Neuron (in vitro differentiated cells): ENCODE results near the gene XRCC6.
"Not testable (repeated sequence)": the region's sequence is repeated elsewhere in the genome, so short reads cannot be mapped to it uniquely, and the experiment has no call there.

ENCODE experiments used
- H2AFZ ChIP-seq: one replicate; pipeline ENCODE4 v1.6.1; 2013; ENCODE audit warnings: low read depth, mild to moderate bottlenecking, inconsistent platforms, low read length, moderate library complexity
- H3K27me3 ChIP-seq: one replicate; pipeline ENCODE4 v1.6.1; 2013; ENCODE audit warnings: low read length; ENCODE audit not compliant: insufficient read depth
- H3K36me3 ChIP-seq: one replicate; pipeline ENCODE4 v1.6.1; 2013; ENCODE audit warnings: low read length; ENCODE audit not compliant: insufficient read depth
- H3K4me1 ChIP-seq: one replicate; pipeline ENCODE4 v1.6.1; 2013; ENCODE audit warnings: low read length; ENCODE audit not compliant: insufficient read depth
- H3K4me3 ChIP-seq: 2 replicates; pipeline ENCODE4 v1.5.1; 2013; ENCODE audit warnings: mild to moderate bottlenecking, low read length, moderate library complexity
- H3K9me3 ChIP-seq: one replicate; pipeline ENCODE4 v1.6.1; 2013; ENCODE audit warnings: low read length

Gene XRCC6

GRCh38 chr22:41686890-41687289, 65.8 kb downstream of the XRCC6 start:
- H3K36me3 ChIP-seq, H3K4me3 ChIP-seq: not testable (repeated sequence)

DNA sequence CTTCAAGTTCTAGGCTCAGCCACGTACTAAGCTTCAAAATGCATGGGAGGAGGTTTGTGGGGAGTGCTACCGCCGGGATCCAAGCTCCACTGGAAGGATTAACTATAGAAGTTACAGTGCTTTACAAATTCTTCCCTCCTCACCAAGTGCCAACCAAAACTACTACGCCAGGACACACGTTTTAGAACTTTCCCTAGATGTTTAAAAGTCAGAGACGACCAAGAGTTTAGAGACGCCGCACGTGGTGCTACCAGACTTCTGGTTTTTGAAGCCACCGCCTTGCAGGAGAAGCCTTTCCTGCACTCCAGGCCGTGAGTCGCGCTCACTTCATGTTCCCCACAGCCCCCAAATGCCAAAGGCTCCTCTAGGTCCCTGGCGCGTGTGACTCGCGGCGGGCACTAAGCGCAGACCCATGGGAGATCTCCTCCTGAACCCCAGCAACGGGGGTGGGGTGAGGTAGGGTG, 66.8 kb downstream of the XRCC6 start:
- H3K9me3 ChIP-seq: no peaks in the 10 kb centered on the region
- H2AFZ ChIP-seq: peak overlapping the region; percentile 90
- H3K4me3 ChIP-seq: peak overlapping the region; percentile 92
- H3K27me3 ChIP-seq: no peaks in the 10 kb centered on the region
- H3K4me1 ChIP-seq: peaks cover 9% of the 10 kb centered on the region
- H3K36me3 ChIP-seq: no peaks in the 10 kb centered on the region

More at GRCh38 chr22:41686890-41687289, 65.8 kb downstream of the XRCC6 start:
- H3K9me3 ChIP-seq, H3K4me1 ChIP-seq, H2AFZ ChIP-seq, H3K27me3 ChIP-seq: not testable (repeated sequence)

DNA sequence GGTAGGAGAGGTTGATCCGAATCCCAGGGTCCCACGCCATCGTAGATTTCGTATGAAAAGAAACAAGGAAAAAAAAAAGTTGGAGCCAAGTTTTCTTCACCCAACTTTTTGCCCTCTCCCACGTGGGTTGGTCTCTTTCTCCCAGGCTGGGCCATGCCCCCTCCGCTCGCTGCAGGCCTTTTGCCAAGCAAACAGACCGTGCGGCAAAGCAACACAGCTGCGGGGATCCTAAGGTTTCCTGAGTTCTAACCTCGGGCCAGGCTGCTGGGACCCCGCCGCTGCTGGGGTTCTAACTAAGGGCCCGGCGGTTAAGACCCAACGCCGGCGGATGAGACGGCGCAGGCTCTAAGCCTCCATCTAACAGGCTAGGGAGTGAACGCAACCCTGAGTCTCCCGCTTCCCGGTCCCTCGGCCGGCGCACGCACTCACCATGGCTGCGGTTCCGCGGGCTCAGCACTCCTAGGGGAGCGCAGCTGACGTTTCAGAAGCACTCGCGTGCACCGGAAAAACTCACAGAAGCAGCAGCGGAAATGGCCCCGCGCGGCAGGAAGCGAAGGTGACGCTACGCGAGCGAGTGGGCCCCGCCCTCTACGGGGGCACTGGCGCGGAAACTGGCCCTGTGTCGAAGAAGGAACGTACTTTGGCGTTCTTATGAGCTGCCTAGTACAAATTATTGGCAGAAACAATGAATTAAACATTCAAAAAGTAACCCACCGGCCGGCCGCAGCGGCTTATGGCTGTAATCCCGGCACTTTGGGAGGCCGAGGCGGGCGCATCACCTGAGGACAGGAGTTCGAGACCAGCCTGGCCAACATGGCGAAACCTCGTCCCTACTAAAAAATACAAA, 67.5 kb downstream of the XRCC6 start, which contains the start of gene SNU13:
Gene SNU13, minus strand, starts transcription at position 503 of the 847 bp plus-strand sequence. Its CDS starts 71 bp downstream, at position 432.
- peaks cover 9% of the 10 kb centered on the region for H3K4me1 ChIP-seq
- H3K9me3 ChIP-seq: no peaks in the 10 kb centered on the region
- H3K4me3 ChIP-seq: peak within 1 kb of the TSS; percentile 92
- peak within 1 kb of the TSS; percentile 90 for H2AFZ ChIP-seq
- H3K27me3 ChIP-seq: no peaks in the 10 kb centered on the region
- H3K36me3 ChIP-seq: peaks cover 3% of the 10 kb centered on the region

- H3K4me1 ChIP-seq: peaks cover 9% of the 10 kb centered on the region
Measured at GRCh38 chr22:41690476-41690875, 69.4 kb downstream of the XRCC6 start.

DNA sequence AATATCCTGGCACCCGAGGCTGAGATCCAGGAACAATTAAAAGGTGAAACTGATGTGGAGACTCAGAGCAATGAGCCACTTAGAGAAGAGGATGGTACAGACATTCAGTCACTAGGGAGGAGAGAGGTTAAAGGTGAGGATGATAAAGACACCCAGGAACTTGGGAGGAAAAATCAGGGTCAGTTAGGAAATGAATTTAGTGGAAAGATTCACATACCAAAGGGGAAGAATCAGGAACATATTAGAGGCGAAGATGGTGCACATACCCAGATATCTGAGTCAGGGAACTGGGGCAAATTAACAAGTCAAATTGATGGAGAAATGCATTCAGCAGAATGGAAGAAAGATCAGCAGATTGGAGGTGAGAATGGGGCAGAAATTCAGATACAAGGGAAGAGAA, 74.1 kb downstream of the XRCC6 start:
- peaks cover 3% of the 10 kb centered on the region for H3K36me3 ChIP-seq
- H3K9me3 ChIP-seq: no peaks in the 10 kb centered on the region
- no peak overlapping the region for H2AFZ ChIP-seq
- peaks cover 13% of the 10 kb centered on the region for H3K4me1 ChIP-seq
- H3K4me3 ChIP-seq: no peak overlapping the region
- H3K27me3 ChIP-seq: no peaks in the 10 kb centered on the region

More at GRCh38 chr22:41690476-41690875, 69.4 kb downstream of the XRCC6 start:
- Histone ChIP-seq H3K36me3 (peaks cover 3% of the 10 kb centered on the region), H3K27me3 (no peaks in the 10 kb centered on the region), H3K4me3 (no peak overlapping the region), H2AFZ (no peak overlapping the region), H3K9me3 (no peaks in the 10 kb centered on the region)

- Histone ChIP-seq H3K4me1 (peaks cover 13% of the 10 kb centered on the region), H2AFZ (no peak overlapping the region), H3K27me3 (no peaks in the 10 kb centered on the region), H3K36me3 (peaks cover 3% of the 10 kb centered on the region), H3K9me3 (no peaks in the 10 kb centered on the region), H3K4me3 (no peak overlapping the region)
Measured at GRCh38 chr22:41696703-41697102, 75.6 kb downstream of the XRCC6 start.

DNA sequence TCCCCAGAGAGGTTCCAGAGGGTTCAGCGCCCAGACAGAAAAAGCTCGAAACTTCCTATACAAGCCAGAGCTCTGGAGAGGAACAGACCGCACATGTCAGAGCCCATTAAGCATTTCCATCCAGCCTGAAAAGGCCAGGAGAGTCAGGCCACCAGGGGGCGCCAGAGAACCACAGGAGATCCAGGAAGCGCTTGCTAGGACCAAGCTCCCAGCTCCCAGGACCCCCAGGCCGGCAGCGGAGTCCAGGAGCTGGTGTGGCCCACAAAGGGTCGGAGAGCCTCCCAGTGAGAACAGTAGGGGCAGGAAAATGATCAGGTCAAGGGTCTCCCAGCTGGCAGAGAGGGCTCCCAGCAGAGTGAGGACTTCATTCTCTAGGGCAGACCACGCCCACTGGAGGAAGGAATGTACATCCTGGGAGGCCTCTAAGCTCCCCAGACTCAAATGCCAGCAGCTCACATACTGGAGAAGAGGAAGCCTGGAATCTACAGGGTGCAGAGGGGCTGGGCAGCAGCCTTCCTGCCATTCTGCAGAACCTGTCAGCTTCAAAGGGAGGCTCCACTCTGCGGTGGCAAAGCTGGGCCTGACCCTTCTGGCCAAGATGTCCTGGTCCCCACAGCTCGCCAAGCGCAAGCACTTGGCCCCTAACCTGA, 76.2 kb downstream of the XRCC6 start:
- Histone ChIP-seq H2AFZ (no peak overlapping the region), H3K27me3 (no peaks in the 10 kb centered on the region)

GRCh38 chr22:41699264-41700107, 78.4 kb downstream of the XRCC6 start, which contains the start of gene MEI1:
MEI1 (plus strand) TSS chr22:41699503; CDS start chr22:41699539, 36 bp downstream.
- Histone ChIP-seq H3K9me3 (no peaks in the 10 kb centered on the region), H3K36me3 (no peaks in the 10 kb centered on the region), H3K4me3 (no peak within 1 kb of the TSS), H3K27me3 (no peaks in the 10 kb centered on the region), H2AFZ (no peak within 1 kb of the TSS), H3K4me1 (peaks cover 13% of the 10 kb centered on the region)

More for the DNA sequence above, 76.2 kb downstream of the XRCC6 start:
- no peak overlapping the region for H3K4me3 ChIP-seq
- peaks cover 13% of the 10 kb centered on the region for H3K4me1 ChIP-seq
- peaks cover 3% of the 10 kb centered on the region for H3K36me3 ChIP-seq
- H3K9me3 ChIP-seq: no peaks in the 10 kb centered on the region

- peaks cover 13% of the 10 kb centered on the region for H3K4me1 ChIP-seq
- H3K36me3 ChIP-seq: no peaks in the 10 kb centered on the region
- no peak overlapping the region for H2AFZ ChIP-seq
- H3K27me3 ChIP-seq: no peaks in the 10 kb centered on the region
- H3K9me3 ChIP-seq: no peaks in the 10 kb centered on the region
- no peak overlapping the region for H3K4me3 ChIP-seq
Measured at GRCh38 chr22:41700108-41700364, 78.9 kb downstream of the XRCC6 start.

DNA sequence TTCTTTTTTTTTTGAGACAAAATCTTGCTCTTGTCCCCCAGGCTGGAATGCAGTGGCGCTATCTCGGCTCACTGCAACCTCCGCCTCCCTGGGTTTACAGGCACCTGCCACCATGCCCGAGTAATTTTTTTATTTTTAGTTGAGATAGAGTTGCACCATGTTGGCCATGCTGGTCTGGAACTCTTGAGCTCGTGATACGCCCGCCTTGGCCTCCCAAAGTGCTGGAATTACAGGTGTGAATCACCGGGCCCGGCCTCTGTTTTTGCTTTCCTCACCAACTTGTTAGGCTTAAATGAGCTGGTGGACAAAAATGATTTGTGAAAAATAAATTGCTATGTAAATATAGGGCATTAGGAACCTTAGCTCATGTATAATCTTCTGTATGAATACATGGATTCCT, 81.7 kb downstream of the XRCC6 start:
- Histone ChIP-seq H3K4me3 (no peak overlapping the region), H3K27me3 (no peaks in the 10 kb centered on the region), H3K36me3 (no peaks in the 10 kb centered on the region), H2AFZ (no peak overlapping the region), H3K9me3 (no peaks in the 10 kb centered on the region), H3K4me1 (no peaks in the 10 kb centered on the region)

GRCh38 chr22:41709341-41709740, 88.2 kb downstream of the XRCC6 start:
- Histone ChIP-seq H3K27me3 (peaks cover 3% of the 10 kb centered on the region), H3K9me3 (no peaks in the 10 kb centered on the region), H3K4me3 (no peak overlapping the region), H3K4me1 (no peaks in the 10 kb centered on the region), H3K36me3 (no peaks in the 10 kb centered on the region), H2AFZ (no peak overlapping the region)

DNA sequence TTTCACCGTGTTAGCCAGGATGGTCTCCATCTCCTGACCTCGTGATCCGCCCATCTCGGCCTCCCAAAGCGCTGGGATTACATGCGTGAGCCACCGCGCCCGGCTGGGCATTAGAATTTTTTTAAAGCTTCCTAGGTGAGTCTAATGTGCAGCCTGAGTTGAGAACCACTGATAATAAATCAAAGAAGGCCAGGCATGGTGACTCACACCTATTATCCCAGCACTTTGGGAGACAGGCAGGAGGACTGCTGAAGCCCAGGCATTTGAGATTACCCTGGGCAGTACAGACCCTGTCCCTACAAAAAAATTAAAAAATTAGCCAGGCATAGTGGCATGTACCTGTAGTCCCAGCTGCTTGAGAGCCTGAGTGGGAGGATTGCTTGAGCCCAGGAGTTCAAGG, 91.9 kb downstream of the XRCC6 start:
- H2AFZ ChIP-seq: no peak overlapping the region
- H3K36me3 ChIP-seq: no peaks in the 10 kb centered on the region
- peaks cover 3% of the 10 kb centered on the region for H3K27me3 ChIP-seq
- no peaks in the 10 kb centered on the region for H3K9me3 ChIP-seq
- no peak overlapping the region for H3K4me3 ChIP-seq
- no peaks in the 10 kb centered on the region for H3K4me1 ChIP-seq
